Keratinocyte (primary cell): Measurements from ENCODE around the gene ZC3H8. TPM values are rescaled to one million over a fixed set of nuclear protein-coding genes. Genes with fewer than 3 reads are reported as not detected.

Experiments used
- DNase-seq: peaks from one replicate; pipeline ENCODE4 v3.0.0-alpha.2; 2011; ENCODE audit warnings: low read depth, missing footprints, low spot score
- FAIRE-seq: peaks from 2 replicates; lab custom pipeline; 2011; peaks lifted over from hg19 to GRCh38; lab: Jason Lieb, UNC
- H2AFZ ChIP-seq: 2 replicates; pipeline ENCODE4 v1.6.0; 2012; ENCODE audit warnings: low read length, control low read depth, inconsistent platforms; ENCODE audit not compliant: control insufficient read depth
- H3K27ac ChIP-seq: 2 replicates; pipeline ENCODE4 v1.5.1; 2011; ENCODE audit warnings: low read length; ENCODE audit not compliant: control insufficient read depth, insufficient read depth
- H3K27me3 ChIP-seq: 3 replicates; pipeline ENCODE4 v1.6.0; 2011; ENCODE audit warnings: low read length; ENCODE audit not compliant: control insufficient read depth, insufficient read depth; ENCODE audit errors: extremely low read depth
- H3K36me3 ChIP-seq, 2 experiments: 2 replicates in 1 of 2; 3 replicates in 1 of 2; pipeline ENCODE4 v1.5.1; 2011; ENCODE audit warnings: low read length in 2 of 2, mild to moderate bottlenecking in 1 of 2; ENCODE audit not compliant: control insufficient read depth in 2 of 2, insufficient read depth in 2 of 2; ENCODE audit errors: extremely low read depth in 1 of 2
- H3K4me1 ChIP-seq: 3 replicates; pipeline ENCODE4 v1.5.1; 2011; ENCODE audit warnings: low read length; ENCODE audit not compliant: control insufficient read depth, insufficient read depth; ENCODE audit errors: extremely low read depth
- H3K4me2 ChIP-seq: 3 replicates; pipeline ENCODE4 v1.6.0; 2011; ENCODE audit warnings: low read depth, low read length; ENCODE audit not compliant: control insufficient read depth, insufficient read depth; ENCODE audit errors: extremely low read depth
- H3K4me3 ChIP-seq, 3 experiments: fragments of 200-600 bp in 1 of 3; sonication (generic) in 1 of 3; 2 replicates in 2 of 3; 3 replicates in 1 of 3; pipeline ENCODE4 v1.5.1; 2011 to 2016; ENCODE audit warnings: low read length in 3 of 3, mild to moderate bottlenecking in 3 of 3, control low read depth in 2 of 3, inconsistent platforms in 1 of 3, low read depth in 1 of 3, mixed read lengths in 1 of 3, mixed run types in 1 of 3, moderate library complexity in 1 of 3; ENCODE audit not compliant: control insufficient read depth in 2 of 3, insufficient read depth in 2 of 3; ENCODE audit errors: extremely low read depth in 1 of 3
- H3K79me2 ChIP-seq: 2 replicates; pipeline ENCODE4 v1.6.0; 2012; ENCODE audit warnings: low read length; ENCODE audit not compliant: control insufficient read depth, insufficient read depth
- H3K9ac ChIP-seq: 3 replicates; pipeline ENCODE4 v1.6.0; 2011; ENCODE audit warnings: low read length; ENCODE audit not compliant: control insufficient read depth, insufficient read depth; ENCODE audit errors: extremely low read depth
- H3K9me1 ChIP-seq: 3 replicates; pipeline ENCODE4 v1.6.0; 2011; ENCODE audit warnings: low read length; ENCODE audit not compliant: control insufficient read depth, insufficient read depth; ENCODE audit errors: extremely low read depth
- H3K9me3 ChIP-seq: 2 replicates; pipeline ENCODE4 v1.5.1; 2012; ENCODE audit warnings: low read depth, low read length; ENCODE audit not compliant: control insufficient read depth
- H4K20me1 ChIP-seq: 3 replicates; pipeline ENCODE4 v1.6.0; 2011; ENCODE audit warnings: low read length; ENCODE audit not compliant: control insufficient read depth, insufficient read depth; ENCODE audit errors: extremely low read depth
- CTCF ChIP-seq, 3 experiments: IDR thresholded peaks in 1 of 3; conservative IDR thresholded peaks in 1 of 3; optimal IDR thresholded peaks in 1 of 3; 2 replicates in 2 of 3; 3 replicates in 1 of 3; pipeline versions ENCODE3 to v1.5.1; 2011; ENCODE audit warnings: low read length in 3 of 3, mild to moderate bottlenecking in 3 of 3, moderate library complexity in 2 of 3, control low read depth in 1 of 3, inconsistent platforms in 1 of 3; ENCODE audit not compliant: insufficient read depth in 2 of 3; ENCODE audit errors: extremely low read depth in 1 of 3
- EZH2 ChIP-seq: IDR thresholded peaks from one replicate; pipeline ENCODE4 v1.6.1; 2012; ENCODE audit warnings: inconsistent platforms, mild to moderate bottlenecking, low read length, moderate library complexity
- dilution Hi-C: fragments of 300-500 bp; cut with MboI; formaldehyde crosslinking; loops from one replicate; pipeline ENCODE4 v1.7.0; 2020; ENCODE audit warnings: low sequenced_read_pairs; ENCODE audit not compliant: extremely low pct_ligation_motif_present
- polyA plus RNA-seq, 5 experiments: library from polyadenylated mRNA; depleted of rRNA in 3 of 5; stranded (reverse) in 3 of 5; stranded (forward) in 1 of 5; unstranded in 1 of 5; fragments of >200 nt; gene quantifications; 1 replicate in 1 of 5; 2 replicates in 3 of 5; 3 replicates in 1 of 5; pipeline versions ENCODE4 v1.2.1 to v1.2.3, GENCODE V29; 2011 to 2012; ENCODE audit warnings: missing spikeins in 2 of 5, low read depth in 1 of 5, low replicate concordance in 1 of 5

Gene ZC3H8
- polyA plus RNA-seq, 1 donor (not counting 4 experiments of a cell fraction or from before 2014, with no cell fraction given), result 11.4 TPM

GRCh38 chr2:112195950-112196349 is 58.9 kb downstream of the ZC3H8 start:
- no peaks in the 10 kb centered on the region for H3K79me2 ChIP-seq
- FAIRE-seq (no peak), DNase-seq (no peak)
- H3K27me3 ChIP-seq, result peaks cover 5% of the 10 kb centered on the region
- H4K20me1 ChIP-seq, result no peaks in the 10 kb centered on the region
- H3K9ac ChIP-seq, result no peak overlapping the region
- H2AFZ ChIP-seq, result no peak overlapping the region
- H3K36me3 ChIP-seq, result no peaks in the 10 kb centered on the region
- no peak overlapping the region for H3K27ac ChIP-seq
- H3K4me2 ChIP-seq, result no peak overlapping the region
- dilution Hi-C loops, result no loop called here
- TF ChIP-seq CTCF (optimal IDR thresholded peaks at IDR 0.05 in 1 of 3, IDR thresholded peaks at IDR 0.05 in 1 of 3, conservative IDR thresholded peaks at IDR 0.05 in 1 of 3; ENCODE audit: extremely low read depth in 1 of 3, insufficient read depth in 2 of 3, low read length in 3 of 3) (no peak), EZH2 (no peak)
- H3K4me3 ChIP-seq, result no peak overlapping the region
- no peaks in the 10 kb centered on the region for H3K9me1 ChIP-seq
- H3K4me1 ChIP-seq, result no peaks in the 10 kb centered on the region
- H3K9me3 ChIP-seq, result no peaks in the 10 kb centered on the region

- H3K9ac ChIP-seq, result no peak overlapping the region
- H3K27ac ChIP-seq, result no peak overlapping the region
- H3K79me2 ChIP-seq, result no peaks in the 10 kb centered on the region
- no peaks in the 10 kb centered on the region for H3K36me3 ChIP-seq
- no peaks in the 10 kb centered on the region for H3K9me3 ChIP-seq
- no peak overlapping the region for H3K4me3 ChIP-seq
- no peak for DNase-seq
- dilution Hi-C loops, result no loop called here
- H3K27me3 ChIP-seq, result peaks cover 5% of the 10 kb centered on the region
- no peak for TF ChIP-seq CTCF (optimal IDR thresholded peaks at IDR 0.05 in 1 of 3, IDR thresholded peaks at IDR 0.05 in 1 of 3, conservative IDR thresholded peaks at IDR 0.05 in 1 of 3; ENCODE audit: extremely low read depth in 1 of 3, insufficient read depth in 2 of 3, low read length in 3 of 3)
- no peak for TF ChIP-seq EZH2
- no peaks in the 10 kb centered on the region for H4K20me1 ChIP-seq
- no peaks in the 10 kb centered on the region for H3K9me1 ChIP-seq
- H3K4me2 ChIP-seq, result no peak overlapping the region
- no peak overlapping the region for H2AFZ ChIP-seq
- no peak for FAIRE-seq
- H3K4me1 ChIP-seq, result no peaks in the 10 kb centered on the region
These were observed 59.6 kb downstream of the ZC3H8 start for GRCh38 chr2:112195167-112195766.
